C1 segment of cervical spinal cord (tissue), 14 donors: ENCODE data around the gene TRIM68.

Source experiments
- DNase-seq, 14 donors: peaks; one replicate each; lab custom pipeline; 2025; lab: John Stamatoyannopoulos, UW

TRIM68 gene

GRCh38 chr11:4607781-4608666 is at the start of gene TRIM68:
Gene TRIM68, minus strand, starts transcription at chr11:4608231. Its CDS starts 2,727 bp downstream, at chr11:4605504.
- peak; percentile 60 to 97 (median 93) for DNase-seq

GRCh38 chr11:4654635-4655369 is 46.8 kb upstream of the TRIM68 start:
- no peak for DNase-seq

- no peak for DNase-seq
Measured at GRCh38 chr11:4647766-4648165, 39.7 kb upstream of the TRIM68 start.

DNA sequence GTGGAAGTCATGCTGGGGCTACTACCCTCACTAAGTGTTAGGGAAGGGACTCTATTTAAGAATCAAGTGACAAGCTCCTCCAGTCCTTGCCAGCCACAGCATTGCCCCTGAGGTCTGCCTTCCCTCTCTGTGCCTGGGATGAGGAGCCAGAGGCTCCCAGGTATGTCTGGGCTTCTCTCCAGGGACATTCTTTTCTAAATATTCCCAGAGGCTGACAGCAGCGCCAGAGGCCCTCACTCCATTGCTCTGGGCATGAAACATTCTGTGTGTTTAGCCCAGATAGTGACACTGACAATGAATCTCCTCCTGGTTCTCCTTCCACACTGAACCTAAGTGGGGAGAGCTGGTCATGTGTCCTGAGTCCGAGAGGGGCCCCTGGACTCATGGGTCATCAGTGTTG is 37.9 kb upstream of the TRIM68 start:
- no peak for DNase-seq

GRCh38 chr11:4644233-4644632 is 36.2 kb upstream of the TRIM68 start:
- no peak for DNase-seq

DNA sequence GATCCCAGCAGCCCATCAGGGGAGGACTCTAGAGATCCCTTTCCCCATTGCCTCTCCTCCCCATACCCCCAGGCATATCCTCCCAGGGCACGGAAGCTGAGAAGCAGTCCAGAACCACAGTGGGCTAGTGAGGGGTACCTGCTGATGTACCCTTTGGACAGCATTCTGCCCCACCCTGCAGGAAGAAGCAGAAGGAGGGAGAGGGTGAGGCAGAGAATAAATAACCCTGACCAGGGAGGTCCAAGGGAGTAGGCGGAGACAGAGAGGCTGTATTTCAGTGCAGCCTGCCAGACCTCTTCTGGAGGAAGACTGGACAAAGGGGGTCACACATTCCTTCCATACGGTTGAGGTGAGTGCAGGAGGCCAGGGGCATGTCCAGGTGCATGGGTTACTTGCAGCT is 35.7 kb upstream of the TRIM68 start, which contains the start of gene OR51E1:
Gene OR51E1 (plus strand): TSS at position 301 of the 400 bp plus-strand sequence. CDS start 8,545 bp downstream, outside the sequence.
- no peak for DNase-seq

GRCh38 chr11:4643076-4643475 is 35.0 kb upstream of the TRIM68 start:
- no peak for DNase-seq

DNA sequence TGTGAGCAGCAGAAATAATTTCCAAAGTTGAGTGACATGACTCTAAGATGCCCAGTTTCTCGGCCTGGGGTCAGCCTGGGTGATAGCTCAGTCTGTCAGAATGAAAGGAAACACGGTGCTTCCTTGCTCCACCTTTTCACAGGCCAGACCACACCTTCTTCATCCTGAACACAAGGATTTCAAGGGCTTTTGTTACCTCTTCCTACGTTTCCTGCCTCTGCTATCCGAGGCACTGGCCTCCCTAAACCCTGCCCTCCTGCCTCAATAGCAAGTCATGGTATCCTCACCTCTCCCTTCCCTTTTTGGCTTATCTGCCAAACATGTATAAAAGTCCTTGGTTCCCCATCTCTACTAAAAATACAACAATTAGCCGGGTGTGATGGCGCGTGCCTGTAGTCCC is 34.0 kb upstream of the TRIM68 start:
- no peak for DNase-seq

DNA sequence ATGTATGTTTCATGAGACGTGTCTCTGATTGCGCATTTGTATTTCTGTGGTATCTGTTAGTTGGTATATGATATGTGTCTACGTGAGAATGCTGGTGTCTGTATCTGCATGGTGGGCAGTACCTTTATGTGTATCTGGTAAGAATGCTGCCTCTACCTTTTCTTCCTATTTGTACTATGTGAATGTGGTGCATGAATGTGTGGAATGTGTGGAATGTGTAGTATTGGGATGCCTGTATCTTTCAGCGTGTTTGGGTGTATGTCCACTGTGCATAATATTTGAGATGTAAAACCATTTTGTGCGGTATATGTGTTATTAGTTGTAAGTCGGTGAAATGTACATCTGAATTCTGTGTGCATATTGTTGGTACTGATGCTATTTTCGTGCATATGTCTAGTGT is 33.5 kb upstream of the TRIM68 start:
- DNase-seq = no peak

- no peak for DNase-seq
Measured at GRCh38 chr11:4639931-4640330, 31.9 kb upstream of the TRIM68 start.

DNA sequence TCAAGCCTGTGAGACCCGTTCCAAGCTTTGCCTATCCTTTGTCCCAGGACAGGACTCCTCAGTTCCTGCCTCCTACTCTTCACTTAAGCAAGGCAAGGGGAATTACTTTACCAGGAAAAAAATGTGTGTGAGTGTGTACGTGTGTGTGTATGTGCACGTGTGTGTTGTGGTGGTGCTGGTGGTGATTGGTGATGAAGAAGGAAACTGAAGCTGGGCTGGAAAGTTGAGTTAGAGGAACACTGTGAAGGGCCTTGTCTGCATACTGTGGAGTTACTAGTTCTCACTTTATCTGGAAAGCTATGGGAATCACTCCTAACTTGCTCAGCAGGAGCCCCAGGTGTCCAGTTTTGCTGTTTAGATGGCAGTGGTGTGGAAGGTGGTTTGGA is 29.6 kb upstream of the TRIM68 start:
- DNase-seq = no peak

- DNase-seq = peak in 10 of 14 donors; percentile 6 to 48 (median 20)
Measured at GRCh38 chr11:4636962-4637661, 29.1 kb upstream of the TRIM68 start, which contains the start of gene OR51D1. Gene OR51D1, plus strand, starts transcription at chr11:4637477. Its CDS starts 2,314 bp downstream, at chr11:4639791.

- DNase-seq = no peak
Measured at GRCh38 chr11:4636136-4636535, 28.1 kb upstream of the TRIM68 start.

- peak in 2 of 14 donors; percentile 4 to 76 for DNase-seq
Measured at GRCh38 chr11:4626207-4627099, 18.4 kb upstream of the TRIM68 start.

GRCh38 chr11:4619514-4619913 is 11.5 kb upstream of the TRIM68 start:
- DNase-seq = no peak

- DNase-seq = no peak
Measured at GRCh38 chr11:4615856-4616444, 7.9 kb upstream of the TRIM68 start.

DNA sequence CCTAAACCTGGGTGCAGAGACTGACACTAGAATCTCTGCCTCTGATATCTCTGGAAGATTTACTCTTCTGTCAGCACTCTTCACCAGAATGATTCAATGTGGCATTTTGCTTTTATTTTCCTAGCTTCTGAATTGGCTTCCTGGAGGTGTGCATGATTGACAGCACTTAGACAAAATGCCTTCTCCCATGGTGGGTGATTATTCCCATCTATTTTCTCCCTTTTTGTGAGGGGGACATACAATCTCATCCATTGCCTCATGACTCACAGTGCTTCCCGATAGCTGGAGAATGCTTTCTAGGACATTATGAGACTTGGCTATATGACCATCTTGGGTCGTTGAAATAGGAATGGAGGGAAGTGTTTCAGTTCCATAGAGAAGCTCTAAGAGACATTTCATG is 4.0 kb upstream of the TRIM68 start:
- DNase-seq = no peak

DNA sequence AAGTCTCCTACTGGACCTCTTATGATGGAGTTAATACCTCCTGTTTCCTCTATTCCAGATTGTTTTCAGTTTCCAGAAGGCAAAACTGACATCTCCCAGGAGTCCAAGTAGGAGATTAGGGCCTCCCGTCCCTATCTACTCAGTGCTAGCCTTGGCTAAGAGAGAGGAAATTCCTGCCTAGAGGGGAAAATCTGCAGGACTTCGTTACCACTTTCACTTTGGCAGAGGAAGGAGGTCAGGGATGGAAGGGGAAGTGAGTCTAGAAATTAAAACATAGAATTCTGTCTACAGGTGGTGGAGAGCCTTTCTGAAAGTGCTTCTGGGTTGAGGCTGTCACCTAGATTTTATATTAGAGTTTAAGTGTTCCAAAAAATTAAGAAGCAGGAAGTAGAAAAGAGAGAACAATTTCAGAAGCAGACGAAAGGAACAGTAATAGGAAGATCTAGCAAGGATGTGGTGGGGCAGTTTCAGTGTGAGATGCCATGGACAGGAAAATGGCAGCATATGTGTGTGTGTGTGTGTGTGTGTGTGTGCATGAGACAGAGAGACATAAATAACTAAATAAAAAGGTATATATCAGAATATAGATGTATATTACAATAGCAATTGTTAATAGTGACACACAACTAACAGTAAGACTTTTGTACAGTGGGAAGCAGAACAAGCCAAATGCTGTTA is 2.4 kb upstream of the TRIM68 start:
- no peak for DNase-seq

GRCh38 chr11:4607096-4607495 is 935 bp downstream of the TRIM68 start:
- DNase-seq = no peak
